HepG2 (cell line): Measurements from ENCODE around the gene GNA14. TPM values are rescaled to one million over a fixed set of nuclear protein-coding genes. Genes with fewer than 3 reads are reported as not detected.

Source experiments
- AFF4 ChIP-seq: sonication (generic); formaldehyde crosslinking; IDR thresholded peaks from 2 replicates; pipeline ENCODE4 v1.4.0; 2020; ENCODE audit warnings: missing genetic modification reagents
- ASH2L ChIP-seq: fragments of 300-600, 200-600 bp; sonication (generic); IDR thresholded peaks from 2 replicates; pipeline ENCODE4 v1.7.0; 2017; ENCODE audit warnings: low read depth, mild to moderate bottlenecking, moderate library complexity, mixed read lengths, low read length; ENCODE audit not compliant: insufficient read length
- BCL6 ChIP-seq: IDR thresholded peaks from 2 replicates; pipeline ENCODE4 v1.6.1; 2016; ENCODE audit warnings: missing genetic modification reagents, missing compliant biosample characterization
- ERF ChIP-seq: IDR thresholded peaks from 2 replicates; pipeline ENCODE4 v1.6.1; 2018; ENCODE audit warnings: missing biosample characterization, missing genetic modification reagents
- FOXP1 ChIP-seq, 2 experiments: fragments of 450-650 bp in 1 of 2; IDR thresholded peaks; 2 replicates each; pipeline ENCODE4 v1.6.1; 2017 to 2018; ENCODE audit warnings: antibody characterized with exemption in 1 of 2
- GATAD2A ChIP-seq: IDR thresholded peaks from 2 replicates; pipeline ENCODE4 v1.6.1; 2016
- HDAC2 ChIP-seq: sonication (generic); formaldehyde crosslinking; IDR thresholded peaks from 2 replicates; pipeline ENCODE4 v1.4.0; 2020; ENCODE audit warnings: missing genetic modification reagents
- HOXA3 ChIP-seq: sonication (generic); formaldehyde crosslinking; IDR thresholded peaks from 2 replicates; pipeline ENCODE4 v1.5.0; 2020; ENCODE audit warnings: missing genetic modification reagents
- MEF2D ChIP-seq: sonication (generic); formaldehyde crosslinking; IDR thresholded peaks from 2 replicates; pipeline ENCODE4 v1.5.1; 2020; ENCODE audit warnings: mild to moderate bottlenecking, missing genetic modification reagents
- MIER3 ChIP-seq: IDR thresholded peaks from 2 replicates; pipeline ENCODE4 v1.6.1; 2016; ENCODE audit warnings: missing compliant biosample characterization, borderline replicate concordance
- NR2F6 ChIP-seq, 2 experiments: IDR thresholded peaks; 2 replicates each; pipeline ENCODE4 v1.6.1; 2016; ENCODE audit warnings: antibody characterized with exemption in 1 of 2, mild to moderate bottlenecking in 1 of 2
- RCOR2 ChIP-seq: IDR thresholded peaks from 2 replicates; pipeline ENCODE4 v1.6.1; 2016; ENCODE audit warnings: missing biosample characterization, missing genetic modification reagents
- SOX13 ChIP-seq, 3 experiments: fragments of 450-650 bp in 1 of 3; sonication (generic) in 1 of 3; formaldehyde crosslinking in 1 of 3; IDR thresholded peaks in 2 of 3; conservative IDR thresholded peaks in 1 of 3; 2 replicates each; pipeline versions ENCODE4 v1.5.0 to v1.6.1; 2016 to 2020; ENCODE audit warnings: antibody characterized with exemption in 1 of 3, mild to moderate bottlenecking in 1 of 3, missing compliant biosample characterization in 1 of 3, missing genetic modification reagents in 1 of 3, moderate library complexity in 1 of 3
- ZBTB46 ChIP-seq: sonication (generic); formaldehyde crosslinking; IDR thresholded peaks from 2 replicates; pipeline ENCODE4 v1.4.0; 2020; ENCODE audit warnings: mild to moderate bottlenecking, missing genetic modification reagents, borderline replicate concordance
- ZFP62 ChIP-seq: sonication (generic); formaldehyde crosslinking; IDR thresholded peaks from 2 replicates; pipeline ENCODE4 v1.4.0; 2020; ENCODE audit warnings: missing genetic modification reagents
- ZNF143 ChIP-seq: sonication (generic); formaldehyde crosslinking; IDR thresholded peaks from 2 replicates; pipeline ENCODE4 v1.4.0; 2020; ENCODE audit warnings: missing genetic modification reagents
- ZNF350 ChIP-seq: sonication (generic); formaldehyde crosslinking; IDR thresholded peaks from 2 replicates; pipeline ENCODE4 v1.4.0; 2020; ENCODE audit warnings: mild to moderate bottlenecking, low read depth, missing genetic modification reagents, borderline replicate concordance
- polyA plus RNA-seq, 8 experiments: library from polyadenylated mRNA; depleted of rRNA in 3 of 8; stranded (reverse) in 7 of 8; unstranded in 1 of 8; fragments of >200 nt; fragmentation: Illumina TruSeq in 4 of 8; extraction: Trizol in 4 of 8; gene quantifications; 2 replicates each; pipeline versions ENCODE4 v1.2.1 to v1.2.3, GENCODE V29; 2011 to 2016; ENCODE audit warnings: low read depth in 4 of 8, missing spikeins in 1 of 8, mixed read lengths in 1 of 8; ENCODE audit not compliant: insufficient read depth in 1 of 8
- total RNA-seq, 5 experiments: library from RNA; depleted of rRNA; stranded (reverse); fragments of >200 nt; fragmentation: Illumina TruSeq; extraction: Trizol; gene quantifications; 2 replicates each; pipeline ENCODE4 v1.2.3, GENCODE V29; 2016; ENCODE audit warnings: low read depth in 1 of 5
- TF ChIP-seq, protein P1 (sequence below): sonication (generic); formaldehyde crosslinking; IDR thresholded peaks from 2 replicates; pipeline ENCODE4 v1.9.0; 2021; ENCODE audit warnings: missing genetic modification reagents, borderline replicate concordance

GNA14 gene
- total and polyA plus RNA-seq, 2 of the 13 experiments (the other 11 are each of a cell fraction or from before 2014, with no cell fraction given) = not detected

DNA sequence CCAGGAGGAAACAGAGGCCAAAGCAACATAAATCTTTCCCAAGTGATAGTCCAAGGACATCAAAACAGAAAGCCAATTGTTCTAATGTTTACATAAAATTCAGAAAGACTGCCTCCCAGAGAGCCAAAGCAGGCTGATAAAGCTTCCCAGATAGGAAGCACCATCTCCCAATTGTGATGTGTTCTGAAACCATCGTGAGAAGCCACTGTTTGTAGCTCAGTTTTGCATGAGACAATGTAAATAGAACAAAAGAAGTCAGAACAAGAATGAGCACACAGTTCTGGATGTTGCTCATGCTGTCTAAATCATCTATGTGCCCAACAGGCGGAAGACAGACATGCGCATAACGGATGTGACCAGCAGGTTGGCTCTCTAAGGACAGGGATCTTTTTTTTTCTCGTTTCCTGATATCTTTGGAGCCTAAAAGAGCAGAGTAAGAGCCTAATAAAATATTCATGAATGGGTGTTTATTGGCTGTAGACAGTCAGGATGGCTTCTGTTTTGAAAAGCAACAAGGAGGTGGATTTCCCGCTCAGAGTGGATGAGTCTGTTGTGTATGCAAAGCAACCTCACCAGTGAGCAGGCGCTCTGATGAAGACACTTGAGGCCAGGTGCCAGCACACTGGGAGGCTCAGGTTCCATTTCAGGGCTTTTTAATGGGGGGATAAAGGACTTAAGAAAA, 113.6 kb downstream of the GNA14 start (continued):
- TF ChIP-seq, protein P1, sequence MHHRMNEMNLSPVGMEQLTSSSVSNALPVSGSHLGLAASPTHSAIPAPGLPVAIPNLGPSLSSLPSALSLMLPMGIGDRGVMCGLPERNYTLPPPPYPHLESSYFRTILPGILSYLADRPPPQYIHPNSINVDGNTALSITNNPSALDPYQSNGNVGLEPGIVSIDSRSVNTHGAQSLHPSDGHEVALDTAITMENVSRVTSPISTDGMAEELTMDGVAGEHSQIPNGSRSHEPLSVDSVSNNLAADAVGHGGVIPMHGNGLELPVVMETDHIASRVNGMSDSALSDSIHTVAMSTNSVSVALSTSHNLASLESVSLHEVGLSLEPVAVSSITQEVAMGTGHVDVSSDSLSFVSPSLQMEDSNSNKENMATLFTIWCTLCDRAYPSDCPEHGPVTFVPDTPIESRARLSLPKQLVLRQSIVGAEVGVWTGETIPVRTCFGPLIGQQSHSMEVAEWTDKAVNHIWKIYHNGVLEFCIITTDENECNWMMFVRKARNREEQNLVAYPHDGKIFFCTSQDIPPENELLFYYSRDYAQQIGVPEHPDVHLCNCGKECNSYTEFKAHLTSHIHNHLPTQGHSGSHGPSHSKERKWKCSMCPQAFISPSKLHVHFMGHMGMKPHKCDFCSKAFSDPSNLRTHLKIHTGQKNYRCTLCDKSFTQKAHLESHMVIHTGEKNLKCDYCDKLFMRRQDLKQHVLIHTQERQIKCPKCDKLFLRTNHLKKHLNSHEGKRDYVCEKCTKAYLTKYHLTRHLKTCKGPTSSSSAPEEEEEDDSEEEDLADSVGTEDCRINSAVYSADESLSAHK (CRISPR knock-in tag) = no peak
- TF ChIP-seq GATAD2A (CRISPR knock-in tag) (peak; percentile 90), ERF (peak; percentile 50; the same call in 1 of the 2 replicates), RCOR2 (peak; percentile 63), MEF2D (CRISPR knock-in tag) (no peak), SOX13 (IDR thresholded peaks at IDR 0.05) (peak; percentile 95), SOX13 (CRISPR knock-in tag; conservative IDR thresholded peaks at IDR 0.05 in 1 of 2, IDR thresholded peaks at IDR 0.05 in 1 of 2) (peak in 1 of 2 experiments; percentile 100; a peak in 2 of 4 replicates), HOXA3 (CRISPR knock-in tag) (peak; percentile 31; the same call in 1 of the 2 replicates), ASH2L (peak; percentile 45), ZNF350 (CRISPR knock-in tag) (no peak), BCL6 (CRISPR knock-in tag) (peak; percentile 71), NR2F6 (IDR thresholded peaks at IDR 0.05) (peak; percentile 45; the same call in 1 of the 2 replicates), NR2F6 (CRISPR knock-in tag; IDR thresholded peaks at IDR 0.05) (peak; percentile 41; the same call in 1 of the 2 replicates), FOXP1 (IDR thresholded peaks at IDR 0.05) (no peak), FOXP1 (CRISPR knock-in tag; IDR thresholded peaks at IDR 0.05) (peak; percentile 68), MIER3 (CRISPR knock-in tag) (peak; percentile 71; the same call in 1 of the 2 replicates), ZBTB46 (CRISPR knock-in tag) (no peak), ZNF143 (CRISPR knock-in tag) (no peak), HDAC2 (CRISPR knock-in tag) (peak; percentile 79; the same call in 1 of the 2 replicates), AFF4 (CRISPR knock-in tag) (no peak), ZFP62 (CRISPR knock-in tag) (no peak)
